DMS53 treated with DMSO at 0.1 percent for 48 hours (cell line): ENCODE results near the gene TNFRSF11A.

ENCODE experiments used
- DNase-seq: peaks from one replicate; lab custom pipeline; 2025; ENCODE audit not compliant: unreplicated experiment; lab: John Stamatoyannopoulos, UW

The TNFRSF11A gene

DNA sequence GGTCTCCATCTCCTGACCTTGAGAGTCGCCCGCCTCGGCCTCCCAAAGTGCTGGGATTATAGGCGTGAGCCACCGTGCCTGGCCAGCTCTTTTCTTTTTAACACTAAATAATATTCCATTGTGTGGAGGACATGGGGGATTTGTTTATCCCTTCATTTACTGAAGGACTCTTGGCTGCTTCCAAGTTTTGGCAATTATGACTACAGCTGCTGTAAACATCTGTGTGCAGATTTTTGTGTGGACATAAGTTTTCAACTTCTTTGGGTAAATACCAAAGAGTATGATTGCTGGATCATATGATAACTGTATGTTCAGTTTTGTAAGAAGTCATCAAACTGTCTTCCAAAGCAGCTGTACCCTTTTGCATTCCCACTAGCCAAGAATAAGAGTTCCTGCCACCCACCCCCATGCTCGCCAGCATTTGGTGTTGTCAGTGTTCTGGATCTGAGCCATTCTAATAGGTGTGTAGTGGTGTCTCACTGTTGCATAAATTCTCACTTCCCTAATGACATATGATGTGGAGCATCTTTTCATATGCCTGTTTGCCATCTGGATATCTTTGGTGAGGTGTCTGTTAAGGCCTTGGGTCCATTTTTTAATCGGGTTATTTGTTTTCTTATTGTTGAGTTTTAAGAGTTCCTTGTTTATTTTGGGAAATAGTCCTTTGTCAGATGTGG, 52.2 kb downstream of the TNFRSF11A start:
- no peak for DNase-seq

DNA sequence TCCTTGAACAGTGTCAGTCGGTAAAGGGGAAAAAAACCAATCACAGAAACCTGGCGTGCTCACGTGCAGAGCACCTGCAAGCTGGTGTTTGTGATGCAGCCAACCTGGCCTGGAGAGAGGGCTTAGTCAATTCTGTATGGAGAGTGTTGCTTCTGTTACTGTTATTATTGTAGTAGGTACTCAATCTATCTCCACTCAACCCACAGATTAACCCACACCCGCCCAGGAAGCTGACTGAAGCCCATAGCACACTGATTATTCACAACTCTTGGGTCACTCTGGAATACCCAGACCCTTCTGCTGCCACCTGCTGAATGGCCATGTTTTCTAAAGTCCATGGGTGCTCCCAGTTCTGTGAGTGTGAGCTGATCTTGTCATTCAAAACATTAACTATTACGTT, 53.9 kb downstream of the TNFRSF11A start:
- DNase-seq: no peak

DNA sequence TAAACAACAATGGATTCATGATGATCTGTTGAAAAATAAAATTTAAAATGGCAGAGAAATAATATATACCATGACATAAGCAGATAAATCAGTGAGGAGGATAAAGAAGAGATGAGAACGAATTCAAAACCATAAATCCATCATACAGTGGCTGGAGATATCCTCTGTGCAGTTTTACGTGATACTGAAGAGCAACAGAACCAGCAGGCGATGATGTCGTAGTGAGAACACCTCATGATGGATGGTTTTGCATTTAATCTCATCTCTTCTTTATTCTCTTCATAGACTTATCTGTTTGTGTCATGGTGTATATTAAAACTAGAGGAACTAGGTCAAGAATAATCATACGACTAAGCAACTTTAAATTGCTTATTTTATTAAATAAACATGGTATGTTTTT, 56.3 kb downstream of the TNFRSF11A start:
- no peak for DNase-seq

DNA sequence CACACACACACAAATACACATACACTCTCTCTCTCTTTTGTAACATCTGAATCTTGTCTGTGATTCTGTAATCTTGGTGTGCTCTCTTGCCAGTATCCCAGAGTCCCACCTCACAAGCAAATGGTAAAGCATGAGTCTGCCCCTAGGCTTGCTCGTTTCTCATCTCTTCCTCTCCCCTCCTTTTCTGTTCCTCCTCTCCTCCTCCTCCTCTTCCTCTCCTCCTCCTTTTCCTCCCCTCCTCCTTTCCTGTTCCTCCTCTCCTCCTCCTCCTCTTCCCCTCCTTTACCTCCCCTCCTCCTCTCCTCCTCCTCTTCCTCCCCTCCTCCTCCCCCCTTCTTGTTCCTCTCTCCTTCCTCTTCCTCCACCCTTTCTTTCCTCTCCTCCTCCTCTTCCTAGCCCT, 59.0 kb downstream of the TNFRSF11A start:
- no peak for DNase-seq

DNA sequence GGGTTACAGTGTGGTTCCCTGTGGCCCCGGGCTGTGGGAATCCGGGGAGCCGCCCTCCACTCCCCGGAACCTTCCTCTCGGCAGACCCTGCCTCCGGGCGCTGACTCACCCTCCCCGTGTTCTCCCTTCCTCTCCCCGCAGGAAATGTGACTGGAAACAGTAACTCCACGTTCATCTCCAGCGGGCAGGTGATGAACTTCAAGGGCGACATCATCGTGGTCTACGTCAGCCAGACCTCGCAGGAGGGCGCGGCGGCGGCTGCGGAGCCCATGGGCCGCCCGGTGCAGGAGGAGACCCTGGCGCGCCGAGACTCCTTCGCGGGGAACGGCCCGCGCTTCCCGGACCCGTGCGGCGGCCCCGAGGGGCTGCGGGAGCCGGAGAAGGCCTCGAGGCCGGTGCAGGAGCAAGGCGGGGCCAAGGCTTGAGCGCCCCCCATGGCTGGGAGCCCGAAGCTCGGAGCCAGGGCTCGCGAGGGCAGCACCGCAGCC, 59.5 kb downstream of the TNFRSF11A start:
- no peak for DNase-seq

DNA sequence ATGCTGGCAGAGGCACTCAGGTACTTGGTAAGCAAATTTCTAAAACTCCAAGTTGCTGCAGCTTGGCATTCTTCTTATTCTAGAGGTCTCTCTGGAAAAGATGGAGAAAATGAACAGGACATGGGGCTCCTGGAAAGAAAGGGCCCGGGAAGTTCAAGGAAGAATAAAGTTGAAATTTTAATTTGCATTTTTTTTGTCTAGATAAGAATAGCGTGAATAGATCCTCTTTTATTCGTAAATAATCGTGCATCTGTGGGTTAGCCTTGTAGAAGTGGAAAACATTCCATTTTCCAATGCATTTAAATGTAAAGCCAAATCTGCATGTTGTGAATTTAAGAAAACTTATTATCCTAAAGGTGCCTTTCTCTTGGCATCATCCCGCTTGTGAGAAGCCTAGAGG, 61.0 kb downstream of the TNFRSF11A start:
- no peak for DNase-seq

DNA sequence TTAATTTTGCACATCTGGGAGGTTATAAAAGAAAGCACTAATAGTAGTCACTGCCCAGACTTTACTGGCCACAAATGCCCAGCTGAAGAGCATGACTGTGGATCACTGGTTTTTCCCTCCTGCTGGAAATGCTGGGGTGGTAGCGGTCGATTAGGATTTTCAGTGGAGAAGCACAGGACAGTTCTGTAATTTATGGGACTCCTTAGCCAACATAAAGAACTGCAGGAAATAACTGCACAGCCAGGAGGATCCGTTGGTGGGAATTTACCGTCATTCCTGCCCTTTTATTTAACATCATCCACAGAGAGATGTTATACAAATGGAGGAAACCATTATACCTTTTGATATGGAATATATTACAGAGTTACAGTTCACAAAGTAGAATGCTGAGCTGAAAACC, 61.5 kb downstream of the TNFRSF11A start:
- DNase-seq: no peak

DNA sequence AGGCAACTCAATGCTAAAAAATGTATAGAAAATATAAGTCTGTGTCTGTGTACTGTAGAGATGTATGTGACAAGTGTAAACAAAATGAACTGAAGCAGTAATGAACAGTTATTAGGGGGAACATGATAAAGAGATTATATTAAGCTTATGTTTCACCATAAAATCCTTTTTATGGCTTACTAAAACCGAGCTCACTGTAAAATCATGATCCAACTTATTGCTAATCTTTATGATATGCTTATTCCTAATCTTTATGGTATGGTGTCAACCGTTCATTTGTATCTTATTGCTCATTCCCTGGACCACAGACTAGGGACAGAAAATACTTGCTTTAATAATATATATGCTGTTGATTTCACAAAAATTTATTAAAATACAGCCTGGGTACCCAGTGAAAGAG, 62.1 kb downstream of the TNFRSF11A start:
- DNase-seq: no peak

DNA sequence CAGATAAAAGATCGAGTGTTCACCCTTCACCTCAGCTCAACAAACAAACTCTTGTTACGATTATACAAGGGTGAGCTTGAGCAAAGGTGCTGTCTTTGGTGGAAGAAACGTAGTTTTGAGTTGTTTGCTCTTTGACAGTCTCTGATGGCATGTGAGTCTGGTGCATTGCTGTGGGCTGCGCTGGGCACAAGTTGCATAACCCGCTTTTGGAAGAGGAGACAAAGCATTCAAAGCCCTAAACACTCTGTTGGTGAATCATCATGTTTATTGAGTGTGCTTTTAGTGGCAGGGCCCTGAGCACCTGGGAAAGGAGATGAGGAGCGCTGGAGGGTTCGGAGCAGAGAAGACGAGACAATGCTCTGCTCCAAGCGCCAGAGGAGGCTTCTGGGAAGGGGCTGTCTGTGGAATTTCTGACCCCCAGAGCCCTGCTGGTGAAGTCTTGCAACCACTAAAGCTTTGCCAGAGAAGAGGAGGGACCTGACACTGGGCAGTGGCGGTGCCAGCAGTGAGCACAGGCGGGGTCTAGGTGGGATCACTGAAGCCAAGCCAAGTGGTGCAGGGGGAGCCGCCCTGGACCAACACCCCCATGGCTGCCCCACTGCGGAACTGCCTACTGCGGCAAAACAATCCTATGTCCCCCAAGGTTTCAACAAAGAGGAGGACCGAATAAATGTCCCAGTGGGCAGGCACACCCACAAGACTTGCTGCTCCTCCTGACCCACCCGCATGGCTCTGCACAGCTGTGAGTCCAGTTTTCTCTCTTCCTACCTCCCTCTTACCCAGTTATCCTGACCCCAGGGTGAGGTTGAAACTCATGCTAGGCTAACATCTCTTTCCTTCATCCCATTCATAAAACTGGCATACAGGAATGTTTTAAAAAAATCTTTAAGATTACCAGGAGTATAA, 64.0 kb downstream of the TNFRSF11A start:
- peak; percentile 77 for DNase-seq

DNA sequence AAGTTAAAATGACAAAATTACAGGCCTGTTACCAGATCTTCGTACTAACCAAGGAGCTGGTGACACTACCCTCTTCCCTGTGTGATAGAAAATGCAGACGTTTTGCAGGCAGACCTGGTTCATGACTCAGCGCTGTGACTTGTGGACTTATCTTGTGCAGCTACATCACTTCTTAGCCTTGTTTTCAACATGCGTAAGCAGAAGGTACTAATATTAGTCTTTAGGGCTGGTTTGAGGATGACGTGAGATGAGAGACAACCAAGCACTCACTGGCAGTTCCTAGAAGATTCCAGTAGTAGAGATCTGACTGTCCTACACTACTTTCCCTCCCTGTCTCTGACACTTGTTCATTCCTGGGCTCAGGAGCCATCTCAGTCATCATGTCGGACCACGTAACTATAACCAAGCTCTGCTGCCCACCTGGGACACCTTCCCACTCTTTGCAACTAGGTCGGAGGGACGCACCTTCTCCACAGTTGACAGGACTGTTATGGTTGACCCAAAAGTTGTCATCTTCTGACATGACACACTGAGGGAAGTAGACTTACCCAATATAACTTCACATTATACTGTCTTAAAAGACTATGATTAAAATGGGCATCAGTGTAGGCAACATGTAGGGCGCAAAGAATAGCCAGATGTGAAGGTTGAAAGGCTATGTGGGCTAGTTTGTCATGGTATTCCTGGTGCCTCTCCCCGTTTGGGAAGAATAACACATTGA, 64.8 kb downstream of the TNFRSF11A start:
- no peak for DNase-seq

DNA sequence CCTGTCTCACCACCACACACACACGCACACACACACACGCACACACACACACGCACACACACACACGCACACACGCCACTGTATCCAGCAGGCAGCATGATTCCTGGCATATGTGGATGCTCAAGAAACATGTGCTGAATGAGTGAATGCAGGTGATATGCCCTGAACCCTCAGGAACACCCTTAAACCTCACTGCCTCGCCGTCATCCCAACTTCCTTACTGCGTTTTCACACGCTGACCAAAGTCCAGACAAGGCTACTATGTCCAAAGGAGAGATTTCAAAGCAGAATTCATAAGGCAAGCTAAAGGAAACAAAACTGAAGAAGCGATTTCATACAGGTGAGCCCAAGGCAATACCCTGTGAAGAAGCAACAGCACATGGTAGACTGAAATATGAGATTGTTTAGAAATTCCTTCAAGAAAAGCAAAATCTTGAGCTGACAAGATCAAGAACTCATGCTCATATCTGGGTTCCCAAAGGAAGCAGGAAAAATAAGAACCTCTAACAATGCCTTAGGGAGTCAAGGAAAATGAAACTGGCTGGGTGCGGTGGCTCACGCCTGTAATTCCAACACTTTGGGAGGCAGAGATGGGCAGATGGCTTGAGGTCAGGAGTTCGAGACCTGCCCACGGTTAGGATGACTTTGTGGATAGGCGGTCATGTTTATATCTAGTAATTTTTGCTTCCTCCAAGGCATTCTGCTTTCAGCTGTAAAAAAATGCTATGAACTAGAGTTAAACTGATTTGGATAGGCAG, 69.1 kb downstream of the TNFRSF11A start:
- no peak for DNase-seq

DNA sequence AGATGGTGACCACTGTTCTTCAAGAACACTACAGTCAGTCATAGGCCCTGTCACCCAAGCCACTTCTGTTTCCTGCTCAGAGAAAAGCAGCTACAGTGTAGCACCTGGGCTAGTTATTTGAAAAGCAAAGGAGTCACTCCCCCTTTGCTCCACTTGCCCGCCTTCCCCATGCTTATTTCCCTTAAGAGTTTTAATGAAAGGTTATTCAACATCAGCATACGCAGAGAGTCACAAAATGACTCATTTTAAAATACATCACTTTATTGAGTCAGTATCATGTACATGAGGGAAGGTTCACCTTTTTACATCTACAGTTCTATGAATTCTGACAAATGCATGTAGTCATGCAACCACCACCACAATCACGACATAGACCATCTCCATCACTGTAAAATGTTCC, 71.3 kb downstream of the TNFRSF11A start:
- no peak for DNase-seq

DNA sequence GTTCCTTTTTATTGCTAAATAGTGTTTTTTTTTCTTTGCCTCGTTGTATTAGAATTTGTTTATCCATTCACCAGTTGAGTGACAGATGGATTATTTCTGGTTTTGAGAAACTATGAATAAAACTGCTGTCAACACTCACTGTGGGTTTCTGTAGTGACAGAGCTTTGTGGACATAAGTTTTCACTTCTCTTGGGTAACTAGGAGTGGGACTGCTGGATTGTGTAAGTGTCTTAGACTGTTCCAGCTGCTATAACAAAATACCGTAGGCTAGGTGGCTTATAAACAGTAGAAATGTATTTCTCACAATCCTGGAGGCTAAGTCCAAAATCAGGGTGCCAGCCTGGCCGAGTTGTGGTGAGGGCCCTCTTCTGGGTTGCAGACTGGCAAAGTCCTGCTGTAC, 71.9 kb downstream of the TNFRSF11A start:
- DNase-seq: no peak

DNA sequence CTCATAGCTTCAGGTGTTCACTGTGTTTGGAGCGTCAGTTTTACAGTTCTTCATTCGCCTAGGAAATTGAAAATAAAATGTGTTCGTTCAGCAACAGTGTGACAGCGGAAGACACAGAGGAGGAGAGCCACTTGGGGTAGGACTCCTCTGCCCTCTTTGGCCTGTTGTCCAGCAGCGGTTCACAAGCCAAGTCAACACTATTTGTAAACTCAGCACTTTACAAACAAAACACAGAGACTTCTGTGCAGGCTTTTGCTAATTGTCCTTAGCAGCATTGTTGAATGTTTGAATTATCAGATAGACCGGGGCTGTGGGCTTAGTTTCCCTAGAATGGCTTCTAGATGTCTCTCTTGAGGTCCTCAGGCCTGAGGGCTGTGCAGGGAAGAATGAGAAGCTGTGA, 73.2 kb downstream of the TNFRSF11A start:
- DNase-seq: no peak

DNA sequence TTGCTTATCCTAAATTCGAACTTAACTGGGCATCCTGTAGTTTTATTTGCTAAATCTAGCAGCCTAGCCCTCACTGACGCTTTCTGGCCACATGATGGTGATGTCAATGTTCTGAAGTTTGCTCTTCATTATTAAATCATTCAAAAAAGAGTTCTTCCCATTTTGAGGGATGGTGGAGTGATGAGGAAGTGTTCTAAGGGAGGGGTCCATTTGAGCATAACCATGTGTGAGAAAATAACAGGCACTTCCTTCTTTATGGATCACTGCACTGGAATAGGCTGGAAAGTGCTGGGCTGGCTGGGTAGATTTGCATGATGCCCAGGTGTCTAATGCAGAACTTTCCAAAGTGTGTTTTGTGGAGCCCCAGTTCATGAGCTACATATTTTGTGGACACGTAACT, 74.2 kb downstream of the TNFRSF11A start:
- DNase-seq: peak; percentile 87

DNA sequence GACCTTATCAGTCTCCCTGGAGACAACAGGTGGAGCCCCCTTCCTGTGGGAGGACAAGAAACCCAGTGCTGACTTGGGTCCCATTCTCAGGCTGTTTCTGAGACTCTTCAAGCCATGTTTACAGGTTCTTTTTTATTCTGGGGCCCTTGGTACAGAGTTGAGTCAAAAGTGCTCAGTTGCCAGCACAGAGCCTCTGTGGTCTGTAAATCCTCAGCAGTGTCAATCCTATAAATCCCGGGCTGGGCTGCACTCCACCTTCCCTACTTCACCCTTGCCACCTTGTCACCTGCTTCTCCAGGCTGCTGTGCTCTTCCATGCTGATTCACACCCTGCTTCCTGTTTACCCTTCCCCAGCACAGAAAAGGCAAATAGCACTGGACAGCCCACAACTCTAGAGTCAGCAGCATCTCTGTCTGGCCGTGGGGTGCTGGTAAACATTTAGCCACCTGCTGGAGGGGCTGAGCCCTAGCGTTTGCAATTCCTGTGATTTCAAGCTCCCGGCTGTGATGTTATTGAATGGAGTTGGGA, 74.7 kb downstream of the TNFRSF11A start:
- peak; percentile 100 for DNase-seq

DNA sequence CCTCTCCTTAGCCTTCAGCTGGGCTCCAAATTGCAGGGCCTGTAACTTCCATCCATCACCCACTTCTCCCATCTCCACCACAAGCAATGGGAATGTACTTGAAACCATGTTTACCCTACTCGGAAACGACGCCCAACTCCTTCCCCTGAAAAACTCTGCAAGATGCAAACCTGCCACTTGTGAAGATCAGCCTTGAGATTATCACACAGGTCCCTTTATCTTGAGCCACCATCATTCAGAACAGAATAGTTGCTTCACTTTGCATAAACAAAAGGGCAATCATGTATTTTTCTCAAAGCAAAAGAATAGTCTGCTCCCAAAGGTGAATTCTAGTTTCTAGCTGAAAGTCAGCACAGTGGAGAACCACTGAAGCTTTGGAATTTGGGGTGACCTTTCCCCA, 75.8 kb downstream of the TNFRSF11A start:
- no peak for DNase-seq

DNA sequence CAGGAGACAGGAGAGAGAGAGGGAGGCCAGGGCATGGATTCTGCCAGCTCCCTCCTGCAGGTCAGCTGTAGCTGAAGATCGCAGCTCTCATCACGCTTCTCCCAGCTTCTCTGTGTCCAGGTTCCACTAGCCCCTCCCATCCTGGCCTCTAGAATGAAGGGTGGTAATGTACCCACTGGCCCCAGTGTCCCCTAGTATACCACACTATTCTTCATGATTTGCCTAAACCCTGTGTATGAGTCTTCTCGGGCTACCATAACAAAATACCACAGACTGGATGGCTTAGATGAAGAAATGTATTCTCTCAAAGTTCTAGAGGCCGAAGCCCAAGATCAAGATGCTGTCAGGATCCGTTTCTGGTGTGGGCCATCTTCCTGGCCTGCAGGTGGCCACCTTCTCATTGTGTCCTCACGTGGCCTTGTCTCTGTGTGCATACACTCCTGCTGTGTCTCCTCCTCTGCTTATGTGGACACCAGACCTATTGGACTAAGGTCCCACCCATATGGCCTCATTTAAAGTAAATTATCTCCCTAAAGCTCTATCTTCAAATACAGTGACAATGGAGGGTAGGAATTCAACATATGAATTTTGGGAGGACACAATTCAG, 77.3 kb downstream of the TNFRSF11A start:
- no peak for DNase-seq

DNA sequence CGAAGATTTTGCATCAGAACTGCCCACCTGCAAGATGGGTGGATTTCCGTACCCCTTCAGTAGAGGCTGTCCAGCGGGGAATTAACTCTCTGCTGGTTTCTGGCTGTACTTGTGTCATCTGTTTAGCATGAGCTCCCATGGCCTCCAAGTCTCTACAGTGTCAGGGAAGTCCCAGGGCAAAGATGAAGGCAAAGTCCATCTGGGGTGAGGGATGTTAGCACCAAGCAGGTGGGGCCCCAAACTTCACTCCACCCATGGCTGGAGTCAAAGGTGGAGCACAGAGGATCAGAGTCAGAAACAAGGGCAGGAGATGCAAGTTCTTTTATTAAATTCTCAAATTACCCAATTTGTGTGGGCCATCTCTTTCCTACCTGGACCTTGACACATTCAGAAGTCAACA, 78.0 kb downstream of the TNFRSF11A start:
- DNase-seq: no peak

DNA sequence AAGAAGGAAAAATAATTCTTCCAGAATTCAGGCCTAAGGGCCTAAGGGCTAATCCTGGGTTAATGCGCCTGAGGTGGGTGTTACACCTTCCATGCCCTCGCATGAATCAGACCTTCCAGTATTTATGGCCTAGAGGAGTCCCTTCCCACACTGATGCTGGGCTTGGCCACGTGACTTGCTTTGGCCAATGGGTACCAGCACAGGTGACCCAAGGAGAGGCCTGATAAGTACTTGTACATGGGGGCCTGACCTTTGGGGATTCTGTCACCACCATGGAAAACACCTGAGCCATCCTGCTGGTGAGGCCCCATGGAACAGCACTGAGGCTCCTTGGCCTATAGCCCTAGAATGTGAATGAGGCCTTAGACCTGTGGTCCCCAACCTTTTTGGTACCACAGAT, 79.8 kb downstream of the TNFRSF11A start:
- no peak for DNase-seq
